CD14-positive monocyte (primary cell): ENCODE data around the gene ZNF536. TPM values are rescaled to one million over a fixed set of nuclear protein-coding genes. Genes with fewer than 3 reads are reported as not detected.

Source experiments
- DNase-seq, 3 donors: peaks; one replicate each; pipeline ENCODE4 v3.0.0-alpha.2; 2011 to 2022
- H2AFZ ChIP-seq: 2 replicates; pipeline ENCODE4 v1.6.0; 2012; ENCODE audit warnings: mild to moderate bottlenecking, low read depth, low read length, inconsistent platforms; ENCODE audit not compliant: insufficient read depth, poor library complexity, severe bottlenecking
- H3K27ac ChIP-seq, 2 donors: 1 replicate in 1 of 2; 2 replicates in 1 of 2; pipeline ENCODE4 v1.5.1; 2012 to 2013; ENCODE audit warnings: low read length in 2 of 2, control low read depth in 1 of 2, inconsistent platforms in 1 of 2, low read depth in 1 of 2, mild to moderate bottlenecking in 1 of 2
- H3K27me3 ChIP-seq, 2 donors: one replicate each; pipeline versions ENCODE4 v1.6.0 to v1.6.1; 2011 to 2013; ENCODE audit warnings: low read length in 2 of 2; ENCODE audit not compliant: control insufficient read depth in 2 of 2, insufficient read depth in 2 of 2
- H3K36me3 ChIP-seq, 2 donors: replicated peaks in 1 of 2; 1 replicate in 1 of 2; 2 replicates in 1 of 2; pipeline versions ENCODE4 v1.5.1 to v1.6.1; 2012 to 2013; ENCODE audit warnings: low read length in 2 of 2, control low read depth in 1 of 2, inconsistent platforms in 1 of 2, mild to moderate bottlenecking in 1 of 2; ENCODE audit not compliant: insufficient read depth in 2 of 2, control insufficient read depth in 1 of 2
- H3K4me1 ChIP-seq, 2 donors: 1 replicate in 1 of 2; 2 replicates in 1 of 2; pipeline versions ENCODE4 v1.5.1 to v1.6.1; 2012 to 2013; ENCODE audit warnings: low read length in 2 of 2, control low read depth in 1 of 2, inconsistent platforms in 1 of 2, mild to moderate bottlenecking in 1 of 2, moderate library complexity in 1 of 2; ENCODE audit not compliant: insufficient read depth in 2 of 2, control insufficient read depth in 1 of 2
- H3K4me2 ChIP-seq: replicated peaks from 2 replicates; pipeline ENCODE3; 2012; ENCODE audit warnings: low read length, moderate library complexity, mild to moderate bottlenecking; ENCODE audit not compliant: poor library complexity, severe bottlenecking; ENCODE audit errors: extremely low read depth
- H3K4me3 ChIP-seq, 3 experiments: fragments of 200-600 bp in 1 of 3; sonication (generic) in 1 of 3; replicated peaks in 1 of 3; 1 replicate in 2 of 3; 2 replicates in 1 of 3; pipeline ENCODE4 v1.5.1; 2011 to 2013; ENCODE audit warnings: low read length in 3 of 3, mild to moderate bottlenecking in 3 of 3, control low read depth in 2 of 3, low read depth in 2 of 3, inconsistent platforms in 1 of 3, moderate library complexity in 1 of 3
- H3K79me2 ChIP-seq: 2 replicates; pipeline ENCODE4 v1.6.0; 2012; ENCODE audit warnings: mild to moderate bottlenecking, control low read depth, inconsistent platforms, low read length, moderate library complexity; ENCODE audit not compliant: insufficient read depth
- H3K9ac ChIP-seq: 2 replicates; pipeline ENCODE4 v1.6.0; 2017; ENCODE audit warnings: low read length, mild to moderate bottlenecking; ENCODE audit not compliant: insufficient read depth, poor library complexity, severe bottlenecking
- H3K9me3 ChIP-seq, 2 donors: replicated peaks in 1 of 2; 1 replicate in 1 of 2; 2 replicates in 1 of 2; pipeline versions ENCODE4 v1.5.1 to v1.6.1; 2012 to 2013; ENCODE audit warnings: low read length in 2 of 2, control low read depth in 1 of 2; ENCODE audit not compliant: control insufficient read depth in 1 of 2, insufficient read depth in 1 of 2
- H4K20me1 ChIP-seq: 2 replicates; pipeline ENCODE4 v1.6.0; 2012; ENCODE audit warnings: mild to moderate bottlenecking, low read length, control low read depth, moderate library complexity; ENCODE audit not compliant: insufficient read depth
- H3K27ac Mint-ChIP-seq, 7 donors: one replicate each; pipeline ENCODE4 v1.8.0; 2020; ENCODE audit warnings: mild to moderate bottlenecking in 7 of 7, mixed read lengths in 7 of 7, moderate library complexity in 6 of 7, inconsistent platforms in 2 of 7
- H3K27me3 Mint-ChIP-seq, 3 donors: one replicate each; pipeline ENCODE4 v1.8.0; 2021 to 2022; ENCODE audit warnings: low read depth in 3 of 3, mild to moderate bottlenecking in 3 of 3, mixed read lengths in 3 of 3, moderate library complexity in 3 of 3, inconsistent platforms in 1 of 3
- H3K36me3 Mint-ChIP-seq, 2 donors: one replicate each; pipeline ENCODE4 v1.8.0; 2020; ENCODE audit warnings: mixed read lengths in 2 of 2, inconsistent platforms in 1 of 2, mild to moderate bottlenecking in 1 of 2
- H3K4me1 Mint-ChIP-seq: one replicate; pipeline ENCODE4 v1.8.0; 2020; ENCODE audit warnings: mild to moderate bottlenecking, mixed read lengths
- H3K4me3 Mint-ChIP-seq, 2 donors: one replicate each; pipeline ENCODE4 v1.8.0; 2020; ENCODE audit warnings: mild to moderate bottlenecking in 2 of 2, mixed read lengths in 2 of 2, moderate library complexity in 1 of 2
- H3K9me3 Mint-ChIP-seq, 7 donors: one replicate each; pipeline ENCODE4 v1.8.0; 2020 to 2022; ENCODE audit warnings: mixed read lengths in 7 of 7, mild to moderate bottlenecking in 6 of 7, moderate library complexity in 6 of 7, inconsistent platforms in 2 of 7
- WGBS: methylation state at CpG from one replicate; pipeline ENCODE4 v1.1.5; 2013; ENCODE audit warnings: missing lambda C conversion rate; ENCODE audit not compliant: insufficient coverage; 5-methylcytosine and 5-hydroxymethylcytosine counted together
- intact Hi-C, 2 donors: fragments of 100-400 bp; cut with micrococcal nuclease; formaldehyde crosslinking; loops; one replicate each; pipeline versions ENCODE4 v1.15.0 to v1.15.1; 2023
- polyA plus RNA-seq, 3 donors: library from polyadenylated mRNA; depleted of rRNA in 1 of 3; unstranded in 2 of 3; stranded (reverse) in 1 of 3; fragments of 300-500 nt in 2 of 3; fragments of >200 nt in 1 of 3; fragmentation: Illumina TruSeq in 2 of 3; gene quantifications; 1 replicate in 2 of 3; 2 replicates in 1 of 3; pipeline ENCODE4 v1.2.3, GENCODE V29; 2012 to 2021
- TF ChIP-seq, protein P1 (sequence below): fragments of 200-600 bp; IDR thresholded peaks from one replicate; pipeline ENCODE4 v1.8.0; 2022; ENCODE audit warnings: antibody characterized with exemption, mild to moderate bottlenecking

The ZNF536 gene
- polyA plus RNA-seq, 3 donors = not detected

DNA sequence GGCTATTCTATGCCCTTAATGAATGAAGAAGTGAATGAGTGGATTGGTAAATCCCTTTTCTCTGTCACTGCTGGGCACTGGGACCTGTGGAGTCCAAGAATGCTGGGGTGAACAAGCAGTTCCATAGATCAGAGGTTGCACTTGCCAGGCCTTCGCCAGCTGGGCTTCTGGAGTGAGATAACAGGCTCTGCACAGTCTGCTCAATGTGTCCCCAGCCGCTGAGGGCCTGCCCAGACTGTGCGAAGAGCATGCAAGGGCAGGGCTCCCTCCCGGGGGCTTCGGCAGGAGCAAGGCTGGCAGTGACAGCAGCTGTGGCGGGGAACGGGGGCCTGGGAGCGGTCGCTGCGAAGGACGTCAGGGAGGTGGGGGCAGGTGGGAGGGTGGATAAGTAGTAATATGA lies 51.3 kb downstream of the ZNF536 start:
- no peaks in the 10 kb centered on the region for H3K4me1 Mint-ChIP-seq
- Histone ChIP-seq H3K4me2 (no peak overlapping the region), H3K4me1 (no peaks in the 10 kb centered on the region), H3K4me3 (no peak overlapping the region), H3K9ac (no peak overlapping the region), H4K20me1 (no peaks in the 10 kb centered on the region), H3K36me3 (no peaks in the 10 kb centered on the region), H2AFZ (no peak overlapping the region), H3K27ac (no peak overlapping the region), H3K79me2 (no peaks in the 10 kb centered on the region), H3K9me3 (no peaks in the 10 kb centered on the region), H3K27me3 (no peaks in the 10 kb centered on the region)
- H3K27me3 Mint-ChIP-seq = peaks cover 2 to 5% (median 4%) of the 10 kb centered on the region in 3 donors
- no peak for DNase-seq
- no peak overlapping the region for H3K4me3 Mint-ChIP-seq
- peaks cover 0 to 7% (median 0%) of the 10 kb centered on the region in 7 donors for H3K9me3 Mint-ChIP-seq
- TF ChIP-seq, protein P1, sequence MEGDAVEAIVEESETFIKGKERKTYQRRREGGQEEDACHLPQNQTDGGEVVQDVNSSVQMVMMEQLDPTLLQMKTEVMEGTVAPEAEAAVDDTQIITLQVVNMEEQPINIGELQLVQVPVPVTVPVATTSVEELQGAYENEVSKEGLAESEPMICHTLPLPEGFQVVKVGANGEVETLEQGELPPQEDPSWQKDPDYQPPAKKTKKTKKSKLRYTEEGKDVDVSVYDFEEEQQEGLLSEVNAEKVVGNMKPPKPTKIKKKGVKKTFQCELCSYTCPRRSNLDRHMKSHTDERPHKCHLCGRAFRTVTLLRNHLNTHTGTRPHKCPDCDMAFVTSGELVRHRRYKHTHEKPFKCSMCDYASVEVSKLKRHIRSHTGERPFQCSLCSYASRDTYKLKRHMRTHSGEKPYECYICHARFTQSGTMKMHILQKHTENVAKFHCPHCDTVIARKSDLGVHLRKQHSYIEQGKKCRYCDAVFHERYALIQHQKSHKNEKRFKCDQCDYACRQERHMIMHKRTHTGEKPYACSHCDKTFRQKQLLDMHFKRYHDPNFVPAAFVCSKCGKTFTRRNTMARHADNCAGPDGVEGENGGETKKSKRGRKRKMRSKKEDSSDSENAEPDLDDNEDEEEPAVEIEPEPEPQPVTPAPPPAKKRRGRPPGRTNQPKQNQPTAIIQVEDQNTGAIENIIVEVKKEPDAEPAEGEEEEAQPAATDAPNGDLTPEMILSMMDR = no peak
- no peaks in the 10 kb centered on the region for H3K36me3 Mint-ChIP-seq
- WGBS = 81% methylated on average over 11 of the region's 11 CpGs
- intact Hi-C loops = no loop called here
- H3K27ac Mint-ChIP-seq = no peak overlapping the region

DNA sequence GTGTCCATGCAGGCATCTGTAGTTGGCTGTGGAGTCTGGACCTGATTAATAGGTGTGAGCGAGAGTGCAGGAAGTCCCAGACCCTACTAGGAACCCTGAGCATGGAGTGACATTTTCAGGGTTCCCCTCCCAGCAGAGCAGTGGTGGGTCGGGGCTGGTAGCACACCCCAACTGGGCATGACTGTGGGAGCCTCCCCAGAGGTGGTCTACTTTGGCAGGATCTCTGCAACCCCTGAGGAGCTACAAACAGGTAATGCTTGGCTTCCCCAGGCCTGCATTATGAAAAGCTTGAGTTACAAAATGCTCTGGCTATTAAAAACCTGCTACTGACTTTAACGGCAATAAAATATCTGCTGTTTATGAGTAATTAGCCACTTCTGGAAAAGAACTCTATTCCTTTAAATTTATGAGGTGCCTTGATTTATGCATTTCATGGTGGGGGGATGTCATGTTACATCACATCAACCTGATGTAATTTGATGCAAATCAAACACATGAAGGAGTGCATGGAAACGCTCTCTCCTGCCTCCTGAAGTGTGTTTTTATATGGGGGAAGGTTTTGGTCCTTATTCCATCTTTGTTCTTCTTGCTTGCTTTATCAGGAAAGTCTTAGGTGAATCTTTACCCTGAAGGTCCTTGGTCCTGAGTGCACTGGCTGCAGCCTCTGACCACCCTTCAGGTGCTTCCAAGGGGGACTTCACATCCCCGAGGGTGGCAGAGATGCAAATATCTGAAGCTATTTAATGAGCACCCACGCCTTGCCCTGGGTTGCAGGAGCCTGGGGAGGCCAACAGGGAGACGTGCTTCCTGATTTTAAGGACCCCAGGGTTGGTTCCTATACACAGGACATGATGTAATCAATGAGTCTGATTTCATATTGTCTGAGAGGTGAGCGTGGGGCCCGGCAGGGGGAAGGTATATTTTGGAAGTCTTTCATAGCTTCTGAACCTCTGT lies 54.0 kb downstream of the ZNF536 start:
- H3K4me1 Mint-ChIP-seq = no peaks in the 10 kb centered on the region
- no peak overlapping the region for H3K27ac ChIP-seq
- intact Hi-C loops = no loop called here

More for the DNA sequence above, 54.0 kb downstream of the ZNF536 start:
- no peaks in the 10 kb centered on the region for H3K36me3 ChIP-seq
- Mint-ChIP-seq H3K9me3 (peaks cover 0 to 7% (median 0%) of the 10 kb centered on the region in 7 donors), H3K27ac (no peak overlapping the region), H3K27me3 (peaks cover 4 to 5% (median 5%) of the 10 kb centered on the region in 3 donors), H3K36me3 (no peaks in the 10 kb centered on the region), H3K4me3 (no peak overlapping the region)
- TF ChIP-seq, protein P1 = no peak
- no peak overlapping the region for H2AFZ ChIP-seq
- no peaks in the 10 kb centered on the region for H3K27me3 ChIP-seq
- H3K9me3 ChIP-seq = no peaks in the 10 kb centered on the region
- H3K4me3 ChIP-seq = no peak overlapping the region
- no peaks in the 10 kb centered on the region for H4K20me1 ChIP-seq
- no peaks in the 10 kb centered on the region for H3K4me1 ChIP-seq
- DNase-seq = no peak
- H3K79me2 ChIP-seq = no peaks in the 10 kb centered on the region
- H3K9ac ChIP-seq = no peak overlapping the region
- 93% methylated on average over 5 of the region's 9 CpGs for WGBS
- no peak overlapping the region for H3K4me2 ChIP-seq
